HTR-8/SVneo (cell line): ENCODE results near the gene ARID4A.
"Not testable (repeated sequence)": the region's sequence is repeated elsewhere in the genome, so short reads cannot be mapped to it uniquely, and the experiment has no call there.

Experiments used
- DNase-seq: peaks from one replicate; pipeline ENCODE4 v3.0.0; 2011; ENCODE audit warnings: low spot score, mixed read lengths; ENCODE audit not compliant: insufficient read length
- FAIRE-seq: peaks from 2 replicates; lab custom pipeline; 2011; peaks lifted over from hg19 to GRCh38; lab: Jason Lieb, UNC

The ARID4A gene

DNA sequence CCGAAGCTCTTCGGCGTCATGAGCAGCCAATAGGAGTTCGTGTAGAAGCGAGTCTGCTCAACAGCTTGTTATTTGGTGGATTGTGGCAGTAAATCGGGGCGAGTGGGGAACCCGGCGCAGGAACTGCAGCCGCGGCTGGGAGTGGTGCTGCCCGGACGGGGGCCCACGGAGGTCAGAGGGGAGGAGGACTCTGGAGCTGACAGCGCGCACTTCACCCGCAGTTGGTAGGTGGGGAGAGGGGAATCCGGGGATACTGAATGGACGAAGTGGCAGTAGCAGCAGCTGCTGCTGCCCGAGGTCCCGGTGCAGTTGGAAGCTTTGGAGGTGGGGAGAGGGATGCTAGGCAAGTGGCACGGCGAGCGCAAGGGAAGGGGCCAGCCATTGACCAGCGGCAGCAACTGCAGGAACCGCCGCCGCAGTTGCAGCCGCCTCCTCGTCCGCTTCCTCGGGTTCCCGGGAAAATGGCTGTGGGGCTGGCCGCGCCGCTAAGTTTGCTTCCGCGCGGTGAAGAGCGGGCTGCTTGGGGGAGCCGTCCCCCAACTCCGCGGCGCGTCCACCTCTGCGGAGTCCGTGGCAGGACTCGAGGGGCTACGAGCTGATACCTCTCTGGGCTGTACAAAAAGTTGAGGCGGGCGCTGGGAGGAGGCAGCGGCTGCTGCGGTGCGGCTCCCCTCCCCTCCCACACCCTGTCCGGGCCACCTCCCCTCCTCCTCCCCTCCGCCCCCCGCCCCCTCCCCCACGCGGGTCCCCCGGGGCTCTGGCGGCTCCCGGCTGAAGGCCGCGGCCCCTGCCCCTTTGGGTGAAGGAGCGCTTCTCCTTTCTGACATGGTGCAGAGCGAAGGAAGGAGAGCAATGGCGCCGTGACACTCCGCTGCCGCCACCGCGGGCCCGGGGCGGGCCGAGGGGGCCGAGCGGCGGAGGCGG lies at the start of gene ARID4A:
ARID4A (plus strand) TSS at position 79 of the 924 bp plus-strand sequence. CDS start 1,300 bp downstream, outside the sequence.
- FAIRE-seq: no peak
- DNase-seq: peak; percentile 48

DNA sequence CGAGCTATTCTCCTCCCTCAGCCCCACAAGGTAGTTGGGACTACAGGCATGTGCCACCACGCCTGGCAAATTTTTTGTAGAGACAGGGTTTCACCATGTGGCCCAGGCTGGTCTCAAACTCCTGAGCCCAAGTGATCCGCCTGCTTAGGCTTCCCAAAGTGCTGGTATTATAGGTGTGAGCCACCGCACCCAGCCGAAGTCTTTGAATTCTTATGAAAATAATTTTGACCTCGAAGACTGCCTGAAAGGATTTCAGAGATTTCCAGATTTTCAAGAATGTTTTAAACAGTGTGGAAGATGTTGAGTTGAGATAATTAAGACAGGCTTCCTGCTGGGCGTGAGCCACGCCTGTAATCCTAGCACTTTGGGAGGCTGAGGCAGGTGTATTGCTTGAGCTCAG lies 48.7 kb upstream of the ARID4A start:
- no peak for DNase-seq
- peak; percentile 54 for FAIRE-seq

DNA sequence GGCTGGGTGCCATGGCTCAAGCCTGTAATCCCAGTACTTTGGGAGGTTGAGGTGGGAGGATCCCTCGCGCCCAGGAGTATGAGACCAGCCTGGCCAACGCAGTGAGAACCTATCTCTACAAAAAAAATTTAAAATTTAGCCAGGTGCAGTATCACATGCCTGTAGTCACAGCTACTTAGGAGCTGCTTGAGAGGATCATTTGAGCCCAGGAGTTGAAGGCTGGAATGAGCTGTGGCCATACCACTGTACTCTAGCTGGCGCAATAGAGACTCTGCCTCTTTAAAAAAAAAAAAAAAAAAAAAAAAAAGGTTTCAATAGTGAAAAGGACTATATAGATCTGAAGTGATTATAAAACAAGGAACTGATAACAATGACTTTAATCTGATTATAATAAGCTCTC lies 40.2 kb upstream of the ARID4A start:
- FAIRE-seq (no peak), DNase-seq (no peak)

DNA sequence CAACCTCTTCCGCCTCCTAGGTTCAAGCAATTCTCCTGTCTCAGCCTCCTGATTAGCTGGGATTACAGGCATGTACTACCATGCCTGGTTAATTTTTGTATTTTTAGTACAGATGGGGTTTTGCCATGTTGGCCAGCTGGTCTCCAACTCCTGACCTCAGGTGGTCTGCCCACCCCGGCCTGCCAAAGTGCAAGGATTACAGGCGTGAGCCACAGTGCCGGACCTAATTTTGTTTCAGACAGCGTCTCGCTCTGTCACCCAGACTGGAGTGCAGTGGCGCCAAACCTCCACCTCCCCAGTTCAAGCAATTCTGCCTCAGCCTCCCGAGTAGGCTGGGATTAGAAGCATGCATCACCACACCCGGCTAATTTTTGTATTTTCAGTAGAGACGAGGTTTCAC lies 36.4 kb upstream of the ARID4A start:
- FAIRE-seq: peak; percentile 38
- DNase-seq: not testable (repeated sequence)

DNA sequence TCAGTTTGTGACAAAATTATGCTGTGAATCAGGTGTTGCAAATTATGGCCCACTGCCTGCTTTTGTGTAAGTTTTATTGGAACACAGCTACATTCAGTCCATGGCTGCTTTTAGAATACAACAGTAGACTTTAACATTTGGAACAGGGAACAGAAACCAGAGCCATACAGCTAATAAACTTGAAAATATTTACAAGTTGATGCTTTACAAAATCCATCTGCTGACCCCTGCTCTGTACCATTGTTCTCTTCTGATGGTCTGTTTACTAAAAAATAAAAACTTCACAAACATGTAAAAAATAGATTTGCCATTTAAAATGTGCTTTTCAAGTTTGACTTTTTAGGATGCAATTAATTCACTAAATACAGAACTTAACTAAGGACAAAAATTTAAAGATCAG lies 33.0 kb upstream of the ARID4A start:
- FAIRE-seq: peak; percentile 62

DNA sequence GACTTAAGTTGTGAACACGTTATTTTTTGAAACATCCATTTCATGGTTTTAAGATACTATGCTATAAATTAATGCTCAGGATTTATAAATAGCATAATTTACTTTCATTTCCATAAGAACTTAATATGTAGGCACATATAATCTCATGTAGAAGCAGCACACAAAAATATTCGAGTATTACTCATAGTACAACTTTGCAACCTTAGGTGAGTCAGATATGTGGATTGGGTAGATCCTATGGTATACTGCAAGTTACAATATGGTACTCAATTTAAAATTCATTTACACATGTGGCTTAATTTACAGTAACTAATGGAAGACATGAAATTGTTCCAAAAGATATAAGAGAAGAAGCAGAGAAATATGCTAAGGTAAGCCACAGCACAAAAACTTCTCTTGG lies 27.7 kb upstream of the ARID4A start:
- FAIRE-seq (peak; percentile 28), DNase-seq (no peak)

More for the DNA sequence above, 33.0 kb upstream of the ARID4A start:
- DNase-seq: no peak

GRCh38 chr14:58272588-58273372 lies 25.6 kb upstream of the ARID4A start:
- DNase-seq (no peak), FAIRE-seq (peak; percentile 95)

GRCh38 chr14:58274881-58275280 lies 23.5 kb upstream of the ARID4A start:
- no peak for FAIRE-seq
- no peak for DNase-seq

- no peak for DNase-seq
- peak; percentile 49 for FAIRE-seq
Observed at GRCh38 chr14:58275527-58276190, 22.7 kb upstream of the ARID4A start.

GRCh38 chr14:58276208-58276607 lies 22.1 kb upstream of the ARID4A start:
- DNase-seq: no peak
- peak; percentile 63 for FAIRE-seq

- DNase-seq (no peak), FAIRE-seq (peak; percentile 67)
Observed at GRCh38 chr14:58278177-58278576, 20.2 kb upstream of the ARID4A start.

DNA sequence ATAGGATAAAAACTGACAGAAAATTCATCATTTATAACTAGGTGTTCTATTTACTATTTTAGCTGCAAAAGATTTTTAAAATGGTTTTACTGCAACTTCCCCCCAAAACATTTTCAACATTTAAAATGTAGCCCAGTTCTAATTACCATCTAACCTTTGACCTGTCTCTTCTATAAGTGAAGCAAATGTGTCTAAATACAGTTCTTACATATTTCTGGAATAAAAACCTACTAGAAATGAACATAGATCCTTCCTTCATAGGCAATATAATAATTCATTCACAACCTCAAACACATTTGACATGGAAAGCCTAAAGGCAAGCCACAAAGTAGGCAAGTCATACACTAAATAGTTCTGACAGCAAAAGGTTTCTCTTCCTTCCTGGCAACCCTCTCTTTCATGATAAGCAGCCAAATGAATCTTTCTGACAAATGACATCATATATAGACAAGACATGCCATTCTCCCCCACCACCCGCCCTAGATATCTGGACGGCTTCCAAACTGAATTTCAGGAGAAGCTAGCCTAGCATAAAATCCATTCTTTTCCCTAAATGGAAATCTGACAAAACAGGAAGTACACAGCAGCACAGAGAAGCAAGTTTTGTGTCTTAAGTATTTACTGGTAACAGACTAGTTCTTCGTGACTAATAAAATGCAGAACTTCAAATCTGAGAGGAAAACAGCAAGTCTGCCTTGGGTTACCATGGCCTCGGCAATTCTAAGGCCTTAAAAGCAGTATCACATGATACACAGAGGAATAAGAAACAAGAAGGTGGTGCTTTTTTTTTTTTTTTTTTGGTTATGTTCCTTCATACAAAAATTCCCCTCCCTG lies 17.2 kb upstream of the ARID4A start:
- FAIRE-seq: peak; percentile 99
- peak; percentile 96 for DNase-seq

GRCh38 chr14:58281969-58282368 lies 16.4 kb upstream of the ARID4A start:
- DNase-seq: no peak
- peak; percentile 84 for FAIRE-seq

- peak; percentile 36 for FAIRE-seq
Observed at GRCh38 chr14:58282925-58283593, 15.3 kb upstream of the ARID4A start.

GRCh38 chr14:58283730-58284129 lies 14.6 kb upstream of the ARID4A start:
- DNase-seq: no peak
- FAIRE-seq: peak; percentile 16

More at GRCh38 chr14:58282925-58283593, 15.3 kb upstream of the ARID4A start:
- DNase-seq: no peak

DNA sequence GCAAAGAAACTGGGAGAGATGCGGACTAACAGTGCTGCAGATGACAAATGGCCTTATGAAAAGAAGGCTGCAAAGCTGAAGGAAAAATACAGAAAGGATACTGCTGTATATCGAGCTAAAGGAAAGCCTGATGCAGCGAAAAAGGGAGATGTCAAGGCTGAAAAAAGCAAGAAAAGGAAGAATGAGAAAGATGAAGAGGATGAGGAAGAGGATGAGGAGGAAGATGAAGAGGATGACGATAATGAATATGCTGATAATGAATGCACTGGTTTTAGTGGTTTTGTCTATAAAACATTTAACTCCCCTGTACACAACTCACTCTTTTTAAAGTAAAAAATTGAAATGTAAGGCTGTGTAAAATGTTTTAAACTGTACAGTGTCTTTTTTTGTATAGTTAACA lies 13.2 kb upstream of the ARID4A start:
- no peak for DNase-seq
- FAIRE-seq: peak; percentile 81

DNA sequence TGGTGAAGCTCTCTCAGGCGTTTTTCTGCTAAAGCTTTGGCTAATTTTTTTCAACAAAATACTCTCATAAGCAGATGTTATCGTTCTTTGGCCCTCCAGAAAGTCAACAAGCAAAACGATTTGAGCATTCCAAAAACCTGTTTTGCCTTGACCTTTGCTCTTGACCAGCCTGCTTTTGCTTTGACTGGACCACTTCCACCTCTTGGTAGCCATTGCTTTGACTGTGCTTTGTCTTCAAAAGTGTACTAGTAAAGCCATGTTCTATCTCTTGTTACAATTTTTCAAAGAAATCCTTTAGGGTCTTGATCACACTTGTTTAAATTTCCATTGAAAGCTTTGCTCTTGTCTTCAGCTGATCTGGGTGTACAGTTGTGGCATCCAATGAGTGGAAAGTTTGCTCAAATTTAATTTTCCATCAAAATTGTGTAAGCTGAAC lies 10.7 kb upstream of the ARID4A start:
- peak; percentile 86 for FAIRE-seq
- no peak for DNase-seq

DNA sequence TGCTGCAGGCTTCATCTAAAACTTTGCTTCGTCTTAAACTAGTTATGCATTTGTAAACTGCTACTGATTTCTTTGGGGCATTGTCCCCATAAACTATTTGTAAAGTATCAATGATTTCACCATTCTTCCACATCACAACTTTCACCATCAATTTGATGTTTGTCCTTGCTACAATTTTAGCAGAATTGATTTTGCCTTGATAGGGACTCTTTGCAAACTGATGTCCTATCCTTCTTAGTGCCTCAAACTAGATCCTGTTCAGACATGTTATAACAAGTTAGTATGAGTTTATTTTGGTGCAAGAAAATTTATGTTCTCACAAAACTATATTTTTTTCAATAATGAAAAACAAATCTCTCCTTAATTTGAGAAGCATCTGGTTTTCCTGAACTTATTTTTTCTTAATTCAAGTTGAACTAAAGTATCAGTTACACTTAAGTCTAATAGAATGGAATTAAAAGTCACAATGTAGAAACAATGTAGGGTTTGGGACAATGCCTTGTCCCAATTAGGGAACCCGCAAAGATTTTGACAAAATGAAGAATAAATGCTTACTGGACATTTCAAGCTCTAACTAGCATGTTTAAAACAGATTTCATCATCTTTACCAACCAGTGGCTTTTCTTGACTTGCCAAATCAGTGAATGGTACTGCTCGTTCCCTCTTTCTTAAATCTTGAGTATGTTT lies 10.1 kb upstream of the ARID4A start:
- no peak for DNase-seq
- no peak for FAIRE-seq
